K562 (cell line): ENCODE measurements around the gene CLEC2B. TPM values are rescaled to one million over a fixed set of nuclear protein-coding genes. Genes with fewer than 3 reads are reported as not detected.
A peak's percentile ranks its signal among the peaks of the same experiment; 100 is the strongest.

Experiments used
- ARID1B ChIP-seq: fragments of 450-650 bp; IDR thresholded peaks from 2 replicates; pipeline ENCODE4 v1.6.1; 2016; ENCODE audit warnings: antibody characterized with exemption, mild to moderate bottlenecking, inconsistent platforms
- CAMTA2 ChIP-seq: fragments of 250-450 bp; sonication (Bioruptor Pico); conservative IDR thresholded peaks from 2 replicates; pipeline ENCODE4 v1.5.1; 2022
- CHAMP1 ChIP-seq: fragments of 450-650 bp; IDR thresholded peaks from 2 replicates; pipeline ENCODE4 v1.6.1; 2016; ENCODE audit warnings: mild to moderate bottlenecking
- DIDO1 ChIP-seq: fragments of 450-650 bp; IDR thresholded peaks from 2 replicates; pipeline ENCODE4 v1.6.1; 2016; ENCODE audit warnings: low read depth, missing biosample characterization, missing genetic modification characterization
- E2F3 ChIP-seq: fragments of 250-450 bp; sonication (Bioruptor Pico); IDR thresholded peaks from 2 replicates; pipeline ENCODE4 v1.4.0; 2020; ENCODE audit warnings: mild to moderate bottlenecking
- FIP1L1 ChIP-seq: fragments of 200-400 bp; formaldehyde crosslinking; IDR thresholded peaks from 2 replicates; pipeline ENCODE4 v1.6.1; 2018; ENCODE audit warnings: mild to moderate bottlenecking, low read depth, low read length; ENCODE audit not compliant: poor library complexity, severe bottlenecking
- HDAC1 ChIP-seq, 2 experiments: fragments of 450-650 bp; IDR thresholded peaks; 2 replicates each; pipeline ENCODE4 v1.6.1; 2016 to 2017; ENCODE audit warnings: inconsistent platforms in 1 of 2, mild to moderate bottlenecking in 1 of 2, moderate library complexity in 1 of 2
- HDAC3 ChIP-seq: fragments of 450-650 bp; IDR thresholded peaks from 2 replicates; pipeline ENCODE4 v1.6.1; 2018; ENCODE audit warnings: borderline replicate concordance, mild to moderate bottlenecking, moderate library complexity; ENCODE audit not compliant: partially characterized antibody
- IFI16 ChIP-seq: fragments of 250-450 bp; sonication (Bioruptor Pico); IDR thresholded peaks from 2 replicates; pipeline ENCODE4 v2.1.2; 2022; ENCODE audit warnings: mild to moderate bottlenecking, inconsistent platforms
- KHSRP ChIP-seq: fragments of 450-650 bp; IDR thresholded peaks from 2 replicates; pipeline ENCODE4 v1.6.1; 2017
- MEF2D ChIP-seq: conservative IDR thresholded peaks from 2 replicates; pipeline ENCODE4 v1.6.1; 2016; ENCODE audit warnings: low read depth, missing genetic modification characterization, missing compliant biosample characterization
- NCOA1 ChIP-seq: fragments of 450-650 bp; IDR thresholded peaks from 2 replicates; pipeline ENCODE4 v1.6.1; 2016; ENCODE audit warnings: low read depth
- NR4A1 ChIP-seq, 2 experiments: fragments of 250-450 bp in 1 of 2; fragments of 450-650 bp in 1 of 2; sonication (Bioruptor Pico) in 1 of 2; IDR thresholded peaks; 2 replicates each; pipeline versions ENCODE4 v1.4.0 to v1.6.1; 2016 to 2020; ENCODE audit warnings: mild to moderate bottlenecking in 2 of 2, missing compliant biosample characterization in 1 of 2, missing genetic modification characterization in 1 of 2, moderate library complexity in 1 of 2
- SP1 ChIP-seq: sonication (generic); formaldehyde crosslinking; IDR thresholded peaks from 2 replicates; pipeline ENCODE4 v1.8.1; 2022; ENCODE audit warnings: mild to moderate bottlenecking, missing genetic modification reagents
- THRA ChIP-seq: fragments of 450-650 bp; IDR thresholded peaks from 2 replicates; pipeline ENCODE4 v1.6.1; 2017; ENCODE audit warnings: mild to moderate bottlenecking, moderate library complexity
- ZNF280A ChIP-seq: fragments of 450-650 bp; IDR thresholded peaks from 2 replicates; pipeline ENCODE4 v1.6.1; 2018; ENCODE audit warnings: mild to moderate bottlenecking, low read depth; ENCODE audit not compliant: partially characterized antibody
- polyA plus RNA-seq, 8 experiments: library from polyadenylated mRNA; depleted of rRNA in 4 of 8; stranded (reverse) in 5 of 8; unstranded in 3 of 8; fragments of >200 nt; fragmentation: Nextera tagmentation in 2 of 8; fragmentation: Illumina TruSeq in 1 of 8; extraction: Ambion mirVana in 2 of 8; extraction: Trizol in 1 of 8; gene quantifications; 2 replicates each; pipeline versions ENCODE4 v1.2.1 to v1.2.3, GENCODE V29; 2011 to 2014; ENCODE audit warnings: inconsistent platforms in 1 of 8, missing spikeins in 1 of 8
- total RNA-seq, 7 experiments: library from RNA; depleted of rRNA in 6 of 7; stranded (reverse); fragments of >200 nt in 6 of 7; fragmentation: Illumina TruSeq in 2 of 7; extraction: Trizol in 2 of 7; gene quantifications; 2 replicates each; pipeline versions ENCODE4 v1.2.1 to v1.2.3, GENCODE V29; 2011 to 2021; ENCODE audit warnings: low replicate concordance in 1 of 7
- TF ChIP-seq, protein P1 (sequence below): sonication (generic); formaldehyde crosslinking; IDR thresholded peaks from 2 replicates; pipeline ENCODE4 v1.4.0; 2020; ENCODE audit warnings: mild to moderate bottlenecking, missing genetic modification reagents

Gene CLEC2B
- total and polyA plus RNA-seq, 9 of the 15 experiments (the other 6 are each of a cell fraction or from before 2014, with no cell fraction given), result 1.3 to 5.9 (median 2.9) TPM

DNA sequence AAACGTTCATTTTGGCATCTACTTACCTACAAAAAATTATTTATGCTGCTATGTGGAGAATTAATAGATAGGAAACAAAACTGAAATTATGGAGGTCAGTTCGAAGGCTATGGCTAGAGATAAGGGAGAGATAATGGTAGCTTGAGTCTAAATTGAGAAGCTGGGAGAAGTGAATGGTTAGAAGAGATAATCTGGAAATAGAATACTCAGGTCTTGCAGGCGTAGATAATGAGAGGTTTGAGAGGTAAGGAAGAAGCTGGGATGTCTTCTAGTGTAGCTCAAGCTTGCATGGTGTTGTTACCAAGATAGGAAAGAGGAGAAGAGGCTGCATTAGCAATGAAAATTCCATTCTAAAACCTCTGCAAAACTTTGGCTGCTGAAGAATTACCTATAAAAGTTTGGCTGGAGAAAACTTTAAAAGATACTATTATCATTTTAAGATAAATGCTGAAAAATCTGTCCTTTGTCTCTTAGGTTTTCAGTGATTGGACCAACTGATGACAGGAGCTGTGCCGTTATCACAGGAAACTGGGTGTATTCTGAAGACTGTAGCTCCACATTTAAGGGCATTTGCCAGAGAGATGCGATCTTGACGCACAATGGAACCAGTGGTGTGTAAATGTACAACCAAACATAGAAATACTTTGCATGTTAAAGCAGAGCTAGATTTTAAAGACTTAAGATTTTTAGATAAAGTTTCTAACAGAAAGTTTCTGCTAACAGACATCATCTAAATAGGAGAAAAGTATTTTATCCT is 26.2 kb upstream of the CLEC2B start (continued):
- TF ChIP-seq DIDO1 (tag), result no peak
- peak; percentile 98 for TF ChIP-seq MEF2D (tag)
- TF ChIP-seq THRA, result no peak
- TF ChIP-seq CAMTA2, result no peak
- TF ChIP-seq IFI16, result no peak
- no peak for TF ChIP-seq NR4A1 (CRISPR knock-in tag; IDR thresholded peaks at IDR 0.05)
- TF ChIP-seq NR4A1 (tag; IDR thresholded peaks at IDR 0.05), result no peak
- no peak; a peak in 2 of 4 replicates for TF ChIP-seq HDAC1 (IDR thresholded peaks at IDR 0.05)
- TF ChIP-seq ARID1B, result peak; percentile 95
- TF ChIP-seq, protein P1, sequence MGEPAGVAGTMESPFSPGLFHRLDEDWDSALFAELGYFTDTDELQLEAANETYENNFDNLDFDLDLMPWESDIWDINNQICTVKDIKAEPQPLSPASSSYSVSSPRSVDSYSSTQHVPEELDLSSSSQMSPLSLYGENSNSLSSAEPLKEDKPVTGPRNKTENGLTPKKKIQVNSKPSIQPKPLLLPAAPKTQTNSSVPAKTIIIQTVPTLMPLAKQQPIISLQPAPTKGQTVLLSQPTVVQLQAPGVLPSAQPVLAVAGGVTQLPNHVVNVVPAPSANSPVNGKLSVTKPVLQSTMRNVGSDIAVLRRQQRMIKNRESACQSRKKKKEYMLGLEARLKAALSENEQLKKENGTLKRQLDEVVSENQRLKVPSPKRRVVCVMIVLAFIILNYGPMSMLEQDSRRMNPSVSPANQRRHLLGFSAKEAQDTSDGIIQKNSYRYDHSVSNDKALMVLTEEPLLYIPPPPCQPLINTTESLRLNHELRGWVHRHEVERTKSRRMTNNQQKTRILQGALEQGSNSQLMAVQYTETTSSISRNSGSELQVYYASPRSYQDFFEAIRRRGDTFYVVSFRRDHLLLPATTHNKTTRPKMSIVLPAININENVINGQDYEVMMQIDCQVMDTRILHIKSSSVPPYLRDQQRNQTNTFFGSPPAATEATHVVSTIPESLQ, result no peak
- no peak for TF ChIP-seq SP1 (CRISPR knock-in tag)
- no peak for TF ChIP-seq FIP1L1
- TF ChIP-seq ZNF280A, result no peak
- TF ChIP-seq KHSRP, result no peak
- peak; percentile 49 for TF ChIP-seq HDAC3
- TF ChIP-seq CHAMP1, result 0 out of 2 replicates have a peak, but pooled peaks have one; percentile 45
- TF ChIP-seq NCOA1, result peak; percentile 23; the same call in 1 of the 2 replicates
- TF ChIP-seq E2F3, result no peak
